Neural cell (in vitro differentiated cells): ENCODE results near the gene RFX2. TPM values are rescaled to one million over a fixed set of nuclear protein-coding genes. Genes with fewer than 3 reads are reported as not detected.

Experiments
- H2AFZ ChIP-seq: fragments of 200-600, 300-800 bp; sonication (generic), shearing (Covaris generic); 2 replicates; pipeline ENCODE4 v1.6.0; 2014; ENCODE audit warnings: low read depth, mild to moderate bottlenecking, antibody characterized with exemption, low read length, moderate library complexity
- H3F3A ChIP-seq: fragments of 200-600 bp; shearing (Covaris generic); 2 replicates; pipeline ENCODE4 v1.6.1; 2016; ENCODE audit warnings: mild to moderate bottlenecking, moderate library complexity, mixed read lengths, antibody characterized with exemption, low read length; ENCODE audit not compliant: insufficient read depth, poor library complexity, severe bottlenecking
- H3K27ac ChIP-seq: fragments of 200-600, 300-800 bp; sonication (generic), shearing (Covaris generic); 2 replicates; pipeline ENCODE4 v1.5.1; 2014; ENCODE audit warnings: mild to moderate bottlenecking, low read length, moderate library complexity
- H3K27me3 ChIP-seq: fragments of 300-800, 200-600 bp; sonication (generic), shearing (Covaris generic); 2 replicates; pipeline ENCODE4 v1.6.0; 2014; ENCODE audit warnings: mild to moderate bottlenecking, low read depth, low read length, moderate library complexity; ENCODE audit not compliant: insufficient read depth
- H3K36me3 ChIP-seq: fragments of 300-800, 200-600 bp; sonication (generic), shearing (Covaris generic); 2 replicates; pipeline ENCODE4 v1.5.1; 2014; ENCODE audit warnings: mild to moderate bottlenecking, antibody characterized with exemption, low read length, moderate library complexity; ENCODE audit not compliant: insufficient read depth
- H3K4me2 ChIP-seq: fragments of 300-800, 200-600 bp; sonication (generic), shearing (Covaris generic); 2 replicates; pipeline ENCODE4 v1.6.0; 2014; ENCODE audit warnings: mild to moderate bottlenecking, low read length
- H3K4me3 ChIP-seq: fragments of 300-800, 200-600 bp; sonication (generic), shearing (Covaris generic); 2 replicates; pipeline ENCODE4 v1.5.1; 2014; ENCODE audit warnings: mild to moderate bottlenecking, low read length, moderate library complexity
- H3K79me2 ChIP-seq: fragments of 200-600 bp; shearing (Covaris generic); replicated peaks from 2 replicates; pipeline ENCODE4 v1.6.0; 2014; ENCODE audit warnings: mild to moderate bottlenecking, low read length, moderate library complexity; ENCODE audit not compliant: insufficient read depth
- H3K9ac ChIP-seq: fragments of 300-800, 200-600 bp; sonication (generic), shearing (Covaris generic); 2 replicates; pipeline ENCODE4 v1.6.1; 2016; ENCODE audit warnings: mild to moderate bottlenecking, low read length, mixed read lengths
- H3K9me2 ChIP-seq: fragments of 200-600 bp; shearing (Covaris generic); 2 replicates; pipeline ENCODE4 v1.6.1; 2016; ENCODE audit warnings: mild to moderate bottlenecking, low read length, mixed read lengths; ENCODE audit not compliant: insufficient read depth
- H3K9me3 ChIP-seq: fragments of 200-600, 300-800 bp; sonication (generic), shearing (Covaris generic); 2 replicates; pipeline ENCODE4 v1.6.1; 2016; ENCODE audit warnings: mild to moderate bottlenecking, mixed run types, low read length, moderate library complexity, mixed read lengths
- H4K20me1 ChIP-seq: fragments of 200-600 bp; shearing (Covaris generic); 2 replicates; pipeline ENCODE4 v1.6.1; 2016; ENCODE audit warnings: mild to moderate bottlenecking, mixed run types; ENCODE audit not compliant: insufficient read depth
- EP300 ChIP-seq: fragments of 450-650 bp; conservative IDR thresholded peaks from 2 replicates; pipeline ENCODE4 v1.6.1; 2014; ENCODE audit warnings: antibody characterized with exemption, mild to moderate bottlenecking, moderate library complexity; ENCODE audit not compliant: poor library complexity, severe bottlenecking
- MXI1 ChIP-seq: fragments of 450-650 bp; conservative IDR thresholded peaks from 2 replicates; pipeline ENCODE4 v1.6.1; 2014; ENCODE audit warnings: antibody characterized with exemption, mild to moderate bottlenecking; ENCODE audit not compliant: poor library complexity, severe bottlenecking
- POLR2AphosphoS5 ChIP-seq: IDR thresholded peaks from 2 replicates; pipeline ENCODE4 v1.6.1; 2012
- REST ChIP-seq: IDR thresholded peaks from 2 replicates; pipeline ENCODE4 v1.6.1; 2012; ENCODE audit warnings: borderline replicate concordance
- SMC3 ChIP-seq: fragments of 450-650 bp; conservative IDR thresholded peaks from 2 replicates; pipeline ENCODE4 v1.6.1; 2014; ENCODE audit warnings: antibody characterized with exemption, mild to moderate bottlenecking, moderate library complexity; ENCODE audit not compliant: poor library complexity
- TAF1 ChIP-seq: IDR thresholded peaks from 2 replicates; pipeline ENCODE4 v1.6.1; 2012; ENCODE audit warnings: low read depth
- polyA plus RNA-seq: library from polyadenylated mRNA; depleted of rRNA; stranded (reverse); fragments of >200 nt; gene quantifications from 2 replicates; pipeline ENCODE4 v1.2.3, GENCODE V29; 2014
- TF ChIP-seq, protein P1 (sequence below): fragments of 450-650 bp; IDR thresholded peaks from 2 replicates; pipeline ENCODE4 v1.5.1; 2014; ENCODE audit warnings: antibody characterized with exemption, mild to moderate bottlenecking, moderate library complexity; ENCODE audit not compliant: poor library complexity, severe bottlenecking

Gene RFX2
- polyA plus RNA-seq, 1 donor from 2014 or later: 0.69 TPM

GRCh38 chr19:6066661-6067646 is 43.3 kb downstream of the RFX2 start:
- H3K9ac ChIP-seq: peak overlapping the region; percentile 53
- H3K4me2 ChIP-seq: peak overlapping the region; percentile 83
- peak overlapping the region; percentile 83 for H3K27ac ChIP-seq

DNA sequence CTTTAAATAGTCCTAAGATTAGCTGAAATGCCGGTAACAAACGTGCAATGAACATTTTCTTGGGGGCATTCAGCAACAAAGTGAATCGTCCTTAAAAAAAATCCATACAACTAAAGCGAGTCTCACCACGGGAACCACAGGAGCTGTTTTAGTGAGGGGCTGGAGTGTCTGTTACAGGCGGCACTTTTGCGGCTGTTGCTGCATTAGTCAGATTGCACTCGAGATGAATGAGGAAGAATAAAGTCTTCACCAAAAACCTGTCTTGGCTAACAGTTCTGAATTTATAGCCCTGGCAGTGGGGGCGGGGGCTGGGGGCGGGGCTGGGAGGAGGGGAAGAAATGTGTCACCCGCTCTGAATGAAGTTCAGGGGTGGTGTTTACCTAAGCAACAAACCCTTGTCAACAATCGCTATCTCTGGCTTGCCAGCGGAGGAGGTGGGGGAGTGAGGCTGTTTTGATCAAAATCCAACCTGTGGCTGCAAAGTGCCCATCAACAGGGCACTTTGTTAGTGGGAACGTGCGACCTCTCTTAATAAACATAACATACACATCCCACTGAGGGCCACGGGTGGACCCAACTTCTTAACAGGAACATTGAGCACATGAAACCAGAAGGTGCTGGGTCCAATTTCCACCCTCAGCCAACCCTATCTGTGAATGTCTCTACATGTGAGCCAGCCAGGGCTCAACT is 44.5 kb downstream of the RFX2 start:
- H3K9me2 ChIP-seq: no peaks in the 10 kb centered on the region
- H2AFZ ChIP-seq: peak overlapping the region; percentile 14
- H3K9me3 ChIP-seq: no peaks in the 10 kb centered on the region
- H4K20me1 ChIP-seq: no peaks in the 10 kb centered on the region
- no peaks in the 10 kb centered on the region for H3K27me3 ChIP-seq
- peak overlapping the region; percentile 83 for H3K4me2 ChIP-seq
- H3K27ac ChIP-seq: peak overlapping the region; percentile 83
- no peaks in the 10 kb centered on the region for H3K79me2 ChIP-seq
- no peaks in the 10 kb centered on the region for H3K36me3 ChIP-seq
- H3F3A ChIP-seq: peaks cover 9% of the 10 kb centered on the region
- H3K4me3 ChIP-seq: peak overlapping the region; percentile 54
- peak overlapping the region; percentile 46 for H3K9ac ChIP-seq
- TF ChIP-seq TAF1: no peak
- no peak for TF ChIP-seq REST
- TF ChIP-seq, protein P1, sequence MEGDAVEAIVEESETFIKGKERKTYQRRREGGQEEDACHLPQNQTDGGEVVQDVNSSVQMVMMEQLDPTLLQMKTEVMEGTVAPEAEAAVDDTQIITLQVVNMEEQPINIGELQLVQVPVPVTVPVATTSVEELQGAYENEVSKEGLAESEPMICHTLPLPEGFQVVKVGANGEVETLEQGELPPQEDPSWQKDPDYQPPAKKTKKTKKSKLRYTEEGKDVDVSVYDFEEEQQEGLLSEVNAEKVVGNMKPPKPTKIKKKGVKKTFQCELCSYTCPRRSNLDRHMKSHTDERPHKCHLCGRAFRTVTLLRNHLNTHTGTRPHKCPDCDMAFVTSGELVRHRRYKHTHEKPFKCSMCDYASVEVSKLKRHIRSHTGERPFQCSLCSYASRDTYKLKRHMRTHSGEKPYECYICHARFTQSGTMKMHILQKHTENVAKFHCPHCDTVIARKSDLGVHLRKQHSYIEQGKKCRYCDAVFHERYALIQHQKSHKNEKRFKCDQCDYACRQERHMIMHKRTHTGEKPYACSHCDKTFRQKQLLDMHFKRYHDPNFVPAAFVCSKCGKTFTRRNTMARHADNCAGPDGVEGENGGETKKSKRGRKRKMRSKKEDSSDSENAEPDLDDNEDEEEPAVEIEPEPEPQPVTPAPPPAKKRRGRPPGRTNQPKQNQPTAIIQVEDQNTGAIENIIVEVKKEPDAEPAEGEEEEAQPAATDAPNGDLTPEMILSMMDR: no peak
- TF ChIP-seq SMC3: no peak
- TF ChIP-seq EP300: no peak
- TF ChIP-seq POLR2AphosphoS5: no peak

More at GRCh38 chr19:6066661-6067646, 43.3 kb downstream of the RFX2 start:
- Histone ChIP-seq H3K9me3 (no peaks in the 10 kb centered on the region), H3K36me3 (no peaks in the 10 kb centered on the region), H3K9me2 (no peaks in the 10 kb centered on the region), H3K79me2 (no peaks in the 10 kb centered on the region), H3F3A (peaks cover 9% of the 10 kb centered on the region), H4K20me1 (no peaks in the 10 kb centered on the region), H2AFZ (peak overlapping the region; percentile 46), H3K4me3 (peak overlapping the region; percentile 54), H3K27me3 (no peaks in the 10 kb centered on the region)
- peak; percentile 80 for TF ChIP-seq MXI1
- TF ChIP-seq, protein P1: no peak
- peak; percentile 93 for TF ChIP-seq EP300
- no peak for TF ChIP-seq SMC3
- peak; percentile 70 for TF ChIP-seq REST
